ENCODE results near the gene PLEKHB2.

GRCh38 chr2:131076707-131077106 lies 28.4 kb upstream of the PLEKHB2 start:
- no peak for TF ChIP-seq TAF1 (IDR thresholded peaks at IDR 0.05; ENCODE audit: low read depth, low read length)
- no peak for TF ChIP-seq POLR2A (IDR thresholded peaks at IDR 0.05; ENCODE audit: low read depth, low read length)
- TF ChIP-seq POLR2AphosphoS5 (IDR thresholded peaks at IDR 0.05; ENCODE audit: low read depth, low read length), result no peak
- no peak for TF ChIP-seq SPI1 (IDR thresholded peaks at IDR 0.05; ENCODE audit: low read depth, low read length)
- TF ChIP-seq POU2F2 (IDR thresholded peaks at IDR 0.05; ENCODE audit: low read depth, low read length), result no peak
